ENCODE measurements around the gene OSCAR. TPM values are rescaled to one million over a fixed set of nuclear protein-coding genes. Genes with fewer than 3 reads are reported as not detected.

The OSCAR gene
- total RNA-seq, 5 donors from 2014 or later (not counting 1 experiment from before 2014, with no cell fraction given) = 0.32 to 0.76 (median 0.58) TPM

DNA sequence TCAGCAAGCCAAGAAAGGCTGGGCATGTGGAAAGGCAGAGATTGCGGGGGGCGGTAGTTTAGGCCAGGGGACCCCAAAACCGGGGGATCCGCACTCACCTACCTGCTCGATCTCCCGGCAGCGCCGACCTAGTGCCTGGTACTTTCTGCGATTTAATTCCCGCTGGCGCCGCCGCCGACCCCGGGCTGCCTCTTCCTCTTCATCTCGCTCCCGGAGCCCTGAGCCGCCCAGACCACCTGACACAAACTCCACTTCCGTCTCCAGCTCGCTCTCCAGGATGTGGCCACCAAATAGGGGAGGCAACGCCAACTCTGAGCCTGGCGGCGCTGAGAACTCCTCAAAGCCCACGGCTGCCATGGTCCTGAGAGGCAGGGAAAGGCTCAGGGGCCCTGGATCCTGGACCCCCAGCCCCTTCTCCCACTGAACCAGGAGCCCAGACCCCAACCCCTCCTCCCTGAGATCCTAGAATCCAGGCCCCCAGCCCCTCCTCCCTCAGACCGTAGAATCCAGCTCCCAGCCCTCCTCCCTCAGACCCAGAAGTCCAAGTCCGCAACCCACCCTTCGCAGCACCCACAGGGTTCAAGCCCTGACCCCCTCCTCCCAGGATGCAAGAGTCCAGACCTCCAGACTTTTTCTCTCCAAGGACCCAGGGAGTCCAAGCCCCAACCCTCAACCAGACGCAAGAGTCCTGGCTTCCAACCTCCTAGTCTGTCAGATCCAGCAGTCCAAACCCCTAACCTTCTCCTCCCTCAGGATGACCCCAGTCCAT, 13.9 kb upstream of the OSCAR start:
- 6% methylated on average over 28 of the region's 28 CpGs for WGBS (ENCODE audit: insufficient coverage)
- ChIA-PET POLR2A (interaction anchor here (1.2 to 1.4 kb wide), 3 partner anchors 23 to 76 kb away, joined by 3 to 6 read pairs (median 4); partner anchors contain the start of genes CNOT3 (in 1 of the 2), MBOAT7 (in 1 of the 2) and TSEN34 (in 1 of the 2)), CTCF (interaction anchor here in 1 of 2 donors (0.7 to 2.9 kb wide), 3 partner anchors 12 to 37 kb away, joined by 3 to 14 read pairs (median 8); partner anchors contain the start of genes CNOT3 and NDUFA3)
- peak overlapping the region; percentile 86 to 98 for H3K27ac Mint-ChIP-seq
- peaks cover 3 to 27% of the 10 kb centered on the region in 2 donors for H3K36me3 ChIP-seq (ENCODE audit: control insufficient read depth in 2 of 2, extremely low read depth in 1 of 2, insufficient read depth in 1 of 2, low read length in 1 of 2)
- ATAC-seq (replicated peaks in 1 of 4) (peak; percentile 35 to 52 (median 44)), DNase-seq (peak in 33 of 35 experiments; percentile 21 to 73 (median 42))
- H3K4me3 Mint-ChIP-seq = peak overlapping the region; percentile 84 to 91 (median 89)
- no peaks in the 10 kb centered on the region for H3K9me3 ChIP-seq
- no peaks in the 10 kb centered on the region for H3K27me3 ChIP-seq (replicated peaks in 1 of 2; ENCODE audit: control insufficient read depth in 2 of 2, extremely low read depth in 1 of 2, insufficient read depth in 2 of 2, low read length in 1 of 2)
- peak overlapping the region; percentile 78 for H3K27ac ChIP-seq (ENCODE audit: low read length)
- H3K27me3 Mint-ChIP-seq = no peaks in the 10 kb centered on the region
- no peaks in the 10 kb centered on the region for H3K9me3 Mint-ChIP-seq
- peaks cover 3 to 35% of the 10 kb centered on the region in 2 experiments for H3K4me1 ChIP-seq (ENCODE audit: control insufficient read depth in 1 of 2, extremely low read depth in 1 of 2, insufficient read depth in 2 of 2, low read length in 2 of 2)
- peak overlapping the region; percentile 82 to 98 for H3K4me3 ChIP-seq (ENCODE audit: control insufficient read depth in 1 of 2, extremely low read depth in 1 of 2, low read length in 1 of 2)
- peaks cover 11% of the 10 kb centered on the region for H3K36me3 Mint-ChIP-seq
- peaks cover 32 to 46% (median 40%) of the 10 kb centered on the region in 3 donors for H3K4me1 Mint-ChIP-seq

DNA sequence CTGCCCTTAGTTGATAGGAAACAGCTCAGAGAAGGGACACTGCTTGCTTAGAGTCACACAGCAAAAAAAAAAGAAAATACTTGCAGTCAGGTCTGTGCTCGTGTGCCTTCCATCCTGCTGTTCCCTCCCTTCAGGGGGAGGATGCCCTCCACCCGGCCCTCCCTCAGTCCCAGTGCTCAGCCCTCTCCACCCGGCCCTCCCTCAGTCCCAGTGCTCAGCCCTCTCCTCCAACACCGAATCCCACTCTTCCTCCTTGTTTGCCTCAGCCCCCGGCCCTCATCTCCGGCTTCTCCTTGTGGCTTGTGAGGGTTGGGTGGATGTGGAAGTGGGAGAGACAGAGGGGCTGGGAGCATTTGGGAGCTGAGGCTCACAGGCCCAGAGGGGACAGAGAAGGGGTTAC, 9.0 kb upstream of the OSCAR start:
- ATAC-seq (replicated peaks in 1 of 4) = no peak
- WGBS (ENCODE audit: insufficient coverage) = 33% methylated on average over 1 of the region's 6 CpGs
- ChIA-PET CTCF (no interaction called here), POLR2A (no interaction called here)
- Histone ChIP-seq H3K4me3 (ENCODE audit: control insufficient read depth in 1 of 2, extremely low read depth in 1 of 2, low read length in 1 of 2) (no peak overlapping the region), H3K9me3 (no peaks in the 10 kb centered on the region), H3K36me3 (ENCODE audit: control insufficient read depth in 2 of 2, extremely low read depth in 1 of 2, insufficient read depth in 1 of 2, low read length in 1 of 2) (peaks cover 9 to 43% of the 10 kb centered on the region in 2 donors), H3K27me3 (replicated peaks in 1 of 2; ENCODE audit: control insufficient read depth in 2 of 2, extremely low read depth in 1 of 2, insufficient read depth in 2 of 2, low read length in 1 of 2) (no peaks in the 10 kb centered on the region), H3K4me1 (ENCODE audit: control insufficient read depth in 1 of 2, extremely low read depth in 1 of 2, insufficient read depth in 2 of 2, low read length in 2 of 2) (peaks cover 0 to 18% of the 10 kb centered on the region in 2 experiments), H3K27ac (ENCODE audit: low read length) (no peak overlapping the region)
- no peaks in the 10 kb centered on the region for H3K9me3 Mint-ChIP-seq
- H3K4me1 Mint-ChIP-seq = peaks cover 20 to 30% (median 27%) of the 10 kb centered on the region in 3 donors
- H3K27me3 Mint-ChIP-seq = no peaks in the 10 kb centered on the region
- no peak overlapping the region for H3K4me3 Mint-ChIP-seq
- no peak for DNase-seq
- H3K36me3 Mint-ChIP-seq = peaks cover 19% of the 10 kb centered on the region
- H3K27ac Mint-ChIP-seq = no peak overlapping the region

DNA sequence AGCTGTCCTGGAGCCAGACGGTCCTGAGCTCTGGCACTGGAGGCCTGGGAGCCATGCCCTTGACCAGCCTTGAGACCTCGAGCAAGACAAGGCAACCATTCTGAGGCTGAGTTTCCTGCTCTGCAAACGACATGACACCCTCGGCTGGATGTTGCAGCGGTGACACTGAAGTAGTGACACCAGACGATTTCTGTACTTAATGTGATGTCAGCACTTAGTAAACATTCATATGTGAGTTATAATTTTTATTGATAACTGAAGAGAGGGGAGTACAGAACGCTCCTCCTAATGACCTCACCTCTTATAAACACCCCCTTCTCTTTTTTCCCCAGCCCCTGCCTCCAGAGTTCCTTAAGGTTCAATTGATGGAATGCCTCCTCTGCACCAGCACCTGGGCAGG, 7.9 kb upstream of the OSCAR start:
- peaks cover under 1 to 11% of the 10 kb centered on the region in 2 experiments for H3K4me1 ChIP-seq (ENCODE audit: control insufficient read depth in 1 of 2, extremely low read depth in 1 of 2, insufficient read depth in 2 of 2, low read length in 2 of 2)
- peaks cover 9 to 43% of the 10 kb centered on the region in 2 donors for H3K36me3 ChIP-seq (ENCODE audit: control insufficient read depth in 2 of 2, extremely low read depth in 1 of 2, insufficient read depth in 1 of 2, low read length in 1 of 2)
- POLR2A ChIA-PET = no interaction called here
- Mint-ChIP-seq H3K9me3 (no peaks in the 10 kb centered on the region), H3K27me3 (no peaks in the 10 kb centered on the region), H3K27ac (no peak overlapping the region), H3K36me3 (peaks cover 19% of the 10 kb centered on the region), H3K4me1 (peaks cover 17 to 29% (median 18%) of the 10 kb centered on the region in 3 donors), H3K4me3 (no peak overlapping the region)
- ATAC-seq (replicated peaks in 1 of 4) = no peak
- H3K9me3 ChIP-seq = no peaks in the 10 kb centered on the region
- WGBS (ENCODE audit: insufficient coverage) = 93% methylated on average over 3 of the region's 7 CpGs
- H3K4me3 ChIP-seq (ENCODE audit: control insufficient read depth in 1 of 2, extremely low read depth in 1 of 2, low read length in 1 of 2) = no peak overlapping the region
- CTCF ChIA-PET = no interaction called here
- no peaks in the 10 kb centered on the region for H3K27me3 ChIP-seq (replicated peaks in 1 of 2; ENCODE audit: control insufficient read depth in 2 of 2, extremely low read depth in 1 of 2, insufficient read depth in 2 of 2, low read length in 1 of 2)
- DNase-seq = no peak
- H3K27ac ChIP-seq (ENCODE audit: low read length) = no peak overlapping the region

DNA sequence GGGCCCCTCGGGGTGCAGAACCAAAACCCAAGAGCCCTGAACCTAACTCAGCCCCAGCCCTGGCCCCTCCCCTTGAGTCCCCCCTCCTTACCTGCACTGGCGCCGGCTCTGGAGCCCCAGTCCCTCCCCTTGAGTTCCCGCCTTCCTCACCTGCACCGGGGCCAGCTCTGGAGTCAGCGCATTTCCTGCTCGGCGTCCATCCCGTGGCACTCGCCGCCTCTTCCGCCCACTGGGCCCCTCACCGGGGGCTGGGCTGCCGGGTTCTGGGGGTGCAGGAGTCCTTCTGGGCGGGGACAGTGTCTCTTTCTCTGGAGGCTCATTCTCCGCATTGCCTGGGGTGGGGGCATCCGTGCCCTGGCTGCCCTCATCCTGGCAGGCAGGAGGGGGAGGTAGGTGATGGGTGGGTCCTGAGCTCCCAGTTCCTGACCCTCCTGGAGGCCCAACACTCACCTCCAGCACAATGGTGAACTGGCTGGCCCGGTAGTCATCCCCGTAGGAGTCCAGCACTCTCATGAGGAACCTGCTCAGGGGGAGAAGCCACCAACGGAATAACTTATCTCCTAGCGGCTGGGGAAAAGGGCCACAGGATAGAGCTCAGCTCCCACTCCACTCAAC, 7.4 kb upstream of the OSCAR start:
- H3K36me3 Mint-ChIP-seq = peaks cover 19% of the 10 kb centered on the region
- Histone ChIP-seq H3K36me3 (ENCODE audit: control insufficient read depth in 2 of 2, extremely low read depth in 1 of 2, insufficient read depth in 1 of 2, low read length in 1 of 2) (peaks cover 9 to 43% of the 10 kb centered on the region in 2 donors), H3K4me1 (ENCODE audit: control insufficient read depth in 1 of 2, extremely low read depth in 1 of 2, insufficient read depth in 2 of 2, low read length in 2 of 2) (peaks cover 4 to 15% of the 10 kb centered on the region in 2 experiments), H3K27me3 (replicated peaks in 1 of 2; ENCODE audit: control insufficient read depth in 2 of 2, extremely low read depth in 1 of 2, insufficient read depth in 2 of 2, low read length in 1 of 2) (no peaks in the 10 kb centered on the region), H3K27ac (ENCODE audit: low read length) (no peak overlapping the region), H3K4me3 (ENCODE audit: control insufficient read depth in 1 of 2, extremely low read depth in 1 of 2, low read length in 1 of 2) (no peak overlapping the region), H3K9me3 (no peaks in the 10 kb centered on the region)
- no peak overlapping the region for H3K4me3 Mint-ChIP-seq
- peaks cover 19 to 30% (median 22%) of the 10 kb centered on the region in 3 donors for H3K4me1 Mint-ChIP-seq
- no peak for DNase-seq
- POLR2A ChIA-PET = no interaction called here
- 95% methylated on average over 17 of the region's 21 CpGs for WGBS (ENCODE audit: insufficient coverage)
- ATAC-seq (replicated peaks in 1 of 4) = no peak
- CTCF ChIA-PET = no interaction called here
- no peaks in the 10 kb centered on the region for H3K9me3 Mint-ChIP-seq
- H3K27ac Mint-ChIP-seq = no peak overlapping the region
- no peaks in the 10 kb centered on the region for H3K27me3 Mint-ChIP-seq

DNA sequence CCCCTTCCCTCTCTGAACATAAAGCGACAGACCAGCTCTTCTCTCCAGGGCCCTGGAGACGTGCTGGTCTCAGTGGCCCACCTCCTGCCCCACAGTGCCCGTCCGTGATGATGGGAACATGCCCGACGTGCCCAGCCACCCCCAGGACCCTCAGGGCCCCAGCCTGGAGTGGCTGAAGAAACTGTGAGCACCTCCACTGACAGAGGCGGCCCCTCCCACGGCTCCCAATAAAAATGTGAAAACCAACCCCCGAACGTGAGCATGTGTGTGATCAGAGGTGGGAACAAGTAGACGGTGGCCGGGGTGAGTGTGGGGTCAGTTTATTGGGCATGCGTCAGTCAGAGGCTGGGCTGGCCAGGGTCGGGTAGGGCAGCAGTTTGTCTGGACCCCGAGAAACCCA, 6.1 kb upstream of the OSCAR start:
- Mint-ChIP-seq H3K27me3 (no peaks in the 10 kb centered on the region), H3K27ac (no peak overlapping the region), H3K9me3 (no peaks in the 10 kb centered on the region), H3K36me3 (peaks cover 23% of the 10 kb centered on the region), H3K4me1 (peaks cover 26 to 37% (median 30%) of the 10 kb centered on the region in 3 donors), H3K4me3 (no peak overlapping the region)
- 89% methylated on average over 8 of the region's 15 CpGs for WGBS (ENCODE audit: insufficient coverage)
- POLR2A ChIA-PET = no interaction called here
- DNase-seq (no peak), ATAC-seq (replicated peaks in 1 of 4) (no peak)
- Histone ChIP-seq H3K4me3 (ENCODE audit: control insufficient read depth in 1 of 2, extremely low read depth in 1 of 2, low read length in 1 of 2) (no peak overlapping the region), H3K27ac (ENCODE audit: low read length) (no peak overlapping the region), H3K9me3 (no peaks in the 10 kb centered on the region), H3K36me3 (ENCODE audit: control insufficient read depth in 2 of 2, extremely low read depth in 1 of 2, insufficient read depth in 1 of 2, low read length in 1 of 2) (peaks cover 6 to 43% of the 10 kb centered on the region in 2 donors), H3K4me1 (ENCODE audit: control insufficient read depth in 1 of 2, extremely low read depth in 1 of 2, insufficient read depth in 2 of 2, low read length in 2 of 2) (peaks cover 4 to 23% of the 10 kb centered on the region in 2 experiments), H3K27me3 (replicated peaks in 1 of 2; ENCODE audit: control insufficient read depth in 2 of 2, extremely low read depth in 1 of 2, insufficient read depth in 2 of 2, low read length in 1 of 2) (no peaks in the 10 kb centered on the region)
- CTCF ChIA-PET = no interaction called here

DNA sequence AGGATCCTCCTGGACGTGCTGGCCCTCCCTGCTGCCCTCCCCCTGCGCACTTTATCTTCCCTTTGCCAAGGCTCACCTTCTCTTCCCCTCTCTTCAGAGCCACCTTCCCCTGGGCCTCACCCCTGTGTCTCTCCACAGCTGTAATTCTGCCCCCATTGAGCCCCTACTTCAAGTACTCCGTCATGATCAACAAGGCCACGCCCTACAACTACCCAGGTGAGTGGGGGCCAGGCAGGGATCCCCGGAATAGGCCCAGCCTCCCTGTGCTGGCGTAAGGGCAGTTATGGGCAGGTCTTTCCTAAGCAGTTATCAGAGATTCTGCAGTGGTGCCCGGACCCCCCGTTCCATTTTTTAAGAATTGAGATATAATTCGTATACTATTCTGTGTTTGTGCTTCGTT, 5.2 kb upstream of the OSCAR start:
- H3K36me3 ChIP-seq (ENCODE audit: control insufficient read depth in 2 of 2, extremely low read depth in 1 of 2, insufficient read depth in 1 of 2, low read length in 1 of 2) = peaks cover 6 to 40% of the 10 kb centered on the region in 2 donors
- WGBS (ENCODE audit: insufficient coverage) = 98% methylated on average over 7 of the region's 10 CpGs
- Mint-ChIP-seq H3K27me3 (no peaks in the 10 kb centered on the region), H3K9me3 (no peaks in the 10 kb centered on the region), H3K4me1 (peaks cover 25 to 37% (median 35%) of the 10 kb centered on the region in 3 donors), H3K4me3 (peak overlapping the region in 1 of 3 donors; percentile 18), H3K27ac (no peak overlapping the region), H3K36me3 (peaks cover 21% of the 10 kb centered on the region)
- H3K27me3 ChIP-seq (replicated peaks in 1 of 2; ENCODE audit: control insufficient read depth in 2 of 2, extremely low read depth in 1 of 2, insufficient read depth in 2 of 2, low read length in 1 of 2) = no peaks in the 10 kb centered on the region
- no peak overlapping the region for H3K27ac ChIP-seq (ENCODE audit: low read length)
- no peak for DNase-seq
- peaks cover 4 to 23% of the 10 kb centered on the region in 2 experiments for H3K4me1 ChIP-seq (ENCODE audit: control insufficient read depth in 1 of 2, extremely low read depth in 1 of 2, insufficient read depth in 2 of 2, low read length in 2 of 2)
- H3K9me3 ChIP-seq = no peaks in the 10 kb centered on the region
- no peak overlapping the region for H3K4me3 ChIP-seq (ENCODE audit: control insufficient read depth in 1 of 2, extremely low read depth in 1 of 2, low read length in 1 of 2)
- ATAC-seq (replicated peaks in 1 of 4) = no peak
- ChIA-PET POLR2A (interaction anchor here in 1 of 2 donors (0.7 kb wide), 1 partner anchor 88 kb away, joined by 11 read pairs; no protein-coding TSS in a partner anchor), CTCF (no interaction called here)

Measured in T-cell (primary cell).